ENCODE data around the gene DCXR.

The DCXR gene

GRCh38 chr17:82070611-82071010, 33.1 kb upstream of the DCXR start:
- Histone ChIP-seq H3K36me3 (ENCODE audit: control insufficient read depth, insufficient read depth, low read length) (no peaks in the 10 kb centered on the region), H3K9me3 (ENCODE audit: control insufficient read depth, low read length) (no peaks in the 10 kb centered on the region), H3K4me3 (ENCODE audit: insufficient read depth, low read depth, low read length) (no peak overlapping the region), H3K27me3 (ENCODE audit: control insufficient read depth, insufficient read depth, low read length, poor library complexity, severe bottlenecking) (peaks cover 11% of the 10 kb centered on the region), H3K27ac (ENCODE audit: insufficient read depth, low read depth, low read length, poor library complexity, severe bottlenecking) (no peak overlapping the region), H3K4me1 (ENCODE audit: control insufficient read depth, insufficient read depth, low read length) (no peaks in the 10 kb centered on the region)

GRCh38 chr17:82065638-82066303, 28.3 kb upstream of the DCXR start, which contains the start of gene DUS1L:
Gene DUS1L (minus strand): TSS chr17:82065804. CDS start chr17:82065059, 745 bp downstream.
- Histone ChIP-seq H3K4me3 (ENCODE audit: insufficient read depth, low read depth, low read length) (peak within 1 kb of the TSS; percentile 89), H3K36me3 (ENCODE audit: control insufficient read depth, insufficient read depth, low read length) (peaks cover 4% of the 10 kb centered on the region), H3K9me3 (ENCODE audit: control insufficient read depth, low read length) (no peaks in the 10 kb centered on the region), H3K27ac (ENCODE audit: insufficient read depth, low read depth, low read length, poor library complexity, severe bottlenecking) (no peak within 1 kb of the TSS), H3K4me1 (ENCODE audit: control insufficient read depth, insufficient read depth, low read length) (peaks cover 5% of the 10 kb centered on the region), H3K27me3 (ENCODE audit: control insufficient read depth, insufficient read depth, low read length, poor library complexity, severe bottlenecking) (no peaks in the 10 kb centered on the region)
- 13 to 15% methylated on average over 88 of the region's 88 CpGs for WGBS, 2 experiments

GRCh38 chr17:82065193-82065637, 27.7 kb upstream of the DCXR start:
- Histone ChIP-seq H3K4me3 (ENCODE audit: insufficient read depth, low read depth, low read length) (peak overlapping the region; percentile 89), H3K36me3 (ENCODE audit: control insufficient read depth, insufficient read depth, low read length) (peaks cover 6% of the 10 kb centered on the region), H3K9me3 (ENCODE audit: control insufficient read depth, low read length) (no peaks in the 10 kb centered on the region), H3K27me3 (ENCODE audit: control insufficient read depth, insufficient read depth, low read length, poor library complexity, severe bottlenecking) (no peaks in the 10 kb centered on the region), H3K27ac (ENCODE audit: insufficient read depth, low read depth, low read length, poor library complexity, severe bottlenecking) (no peak overlapping the region), H3K4me1 (ENCODE audit: control insufficient read depth, insufficient read depth, low read length) (peaks cover 5% of the 10 kb centered on the region)
- WGBS, 2 experiments, result 2% methylated on average over 47 of the region's 47 CpGs

- H3K36me3 ChIP-seq (ENCODE audit: control insufficient read depth, insufficient read depth, low read length), result peaks cover 6% of the 10 kb centered on the region
- peaks cover 5% of the 10 kb centered on the region for H3K4me1 ChIP-seq (ENCODE audit: control insufficient read depth, insufficient read depth, low read length)
- no peaks in the 10 kb centered on the region for H3K27me3 ChIP-seq (ENCODE audit: control insufficient read depth, insufficient read depth, low read length, poor library complexity, severe bottlenecking)
- WGBS, 2 experiments, result 66 to 67% methylated on average over 36 of the region's 36 CpGs
- H3K9me3 ChIP-seq (ENCODE audit: control insufficient read depth, low read length), result no peaks in the 10 kb centered on the region
- no peak overlapping the region for H3K27ac ChIP-seq (ENCODE audit: insufficient read depth, low read depth, low read length, poor library complexity, severe bottlenecking)
- H3K4me3 ChIP-seq (ENCODE audit: insufficient read depth, low read depth, low read length), result peak overlapping the region; percentile 89
Observed at GRCh38 chr17:82064433-82065192, 27.1 kb upstream of the DCXR start.

- no peaks in the 10 kb centered on the region for H3K9me3 ChIP-seq (ENCODE audit: control insufficient read depth, low read length)
- no peak overlapping the region for H3K27ac ChIP-seq (ENCODE audit: insufficient read depth, low read depth, low read length, poor library complexity, severe bottlenecking)
- H3K4me1 ChIP-seq (ENCODE audit: control insufficient read depth, insufficient read depth, low read length), result peaks cover 5% of the 10 kb centered on the region
- H3K4me3 ChIP-seq (ENCODE audit: insufficient read depth, low read depth, low read length), result no peak overlapping the region
- peaks cover 6% of the 10 kb centered on the region for H3K36me3 ChIP-seq (ENCODE audit: control insufficient read depth, insufficient read depth, low read length)
- H3K27me3 ChIP-seq (ENCODE audit: control insufficient read depth, insufficient read depth, low read length, poor library complexity, severe bottlenecking), result no peaks in the 10 kb centered on the region
- 92% methylated on average over 20 of the region's 20 CpGs for WGBS, 2 experiments
Observed at GRCh38 chr17:82063424-82064415, 26.2 kb upstream of the DCXR start.

GRCh38 chr17:82062984-82063368, 25.5 kb upstream of the DCXR start:
- no peaks in the 10 kb centered on the region for H3K9me3 ChIP-seq (ENCODE audit: control insufficient read depth, low read length)
- H3K27me3 ChIP-seq (ENCODE audit: control insufficient read depth, insufficient read depth, low read length, poor library complexity, severe bottlenecking), result no peaks in the 10 kb centered on the region
- no peak overlapping the region for H3K4me3 ChIP-seq (ENCODE audit: insufficient read depth, low read depth, low read length)
- H3K36me3 ChIP-seq (ENCODE audit: control insufficient read depth, insufficient read depth, low read length), result peaks cover 7% of the 10 kb centered on the region
- no peak overlapping the region for H3K27ac ChIP-seq (ENCODE audit: insufficient read depth, low read depth, low read length, poor library complexity, severe bottlenecking)
- peaks cover 5% of the 10 kb centered on the region for H3K4me1 ChIP-seq (ENCODE audit: control insufficient read depth, insufficient read depth, low read length)
- 95 to 96% methylated on average over 9 of the region's 9 CpGs for WGBS, 2 experiments

GRCh38 chr17:82062076-82062983, 24.8 kb upstream of the DCXR start:
- peaks cover 13% of the 10 kb centered on the region for H3K36me3 ChIP-seq (ENCODE audit: control insufficient read depth, insufficient read depth, low read length)
- 94% methylated on average over 24 of the region's 24 CpGs for WGBS, 2 experiments
- no peaks in the 10 kb centered on the region for H3K27me3 ChIP-seq (ENCODE audit: control insufficient read depth, insufficient read depth, low read length, poor library complexity, severe bottlenecking)
- no peaks in the 10 kb centered on the region for H3K9me3 ChIP-seq (ENCODE audit: control insufficient read depth, low read length)
- H3K4me3 ChIP-seq (ENCODE audit: insufficient read depth, low read depth, low read length), result no peak overlapping the region
- no peak overlapping the region for H3K27ac ChIP-seq (ENCODE audit: insufficient read depth, low read depth, low read length, poor library complexity, severe bottlenecking)
- peaks cover 5% of the 10 kb centered on the region for H3K4me1 ChIP-seq (ENCODE audit: control insufficient read depth, insufficient read depth, low read length)

GRCh38 chr17:82061047-82061925, 23.8 kb upstream of the DCXR start:
- H3K4me3 ChIP-seq (ENCODE audit: insufficient read depth, low read depth, low read length), result no peak overlapping the region
- 95% methylated on average over 34 of the region's 34 CpGs for WGBS, 2 experiments
- no peaks in the 10 kb centered on the region for H3K27me3 ChIP-seq (ENCODE audit: control insufficient read depth, insufficient read depth, low read length, poor library complexity, severe bottlenecking)
- peaks cover 23% of the 10 kb centered on the region for H3K36me3 ChIP-seq (ENCODE audit: control insufficient read depth, insufficient read depth, low read length)
- peaks cover 5% of the 10 kb centered on the region for H3K4me1 ChIP-seq (ENCODE audit: control insufficient read depth, insufficient read depth, low read length)
- H3K27ac ChIP-seq (ENCODE audit: insufficient read depth, low read depth, low read length, poor library complexity, severe bottlenecking), result no peak overlapping the region
- no peaks in the 10 kb centered on the region for H3K9me3 ChIP-seq (ENCODE audit: control insufficient read depth, low read length)

All from ectodermal cell (in vitro differentiated cells).